ENCODE data around the gene DNM3. TPM values are rescaled to one million over a fixed set of nuclear protein-coding genes. Genes with fewer than 3 reads are reported as not detected.

DNM3 gene
- total RNA-seq, 1 donor from 2014 or later, result 2.1 TPM

DNA sequence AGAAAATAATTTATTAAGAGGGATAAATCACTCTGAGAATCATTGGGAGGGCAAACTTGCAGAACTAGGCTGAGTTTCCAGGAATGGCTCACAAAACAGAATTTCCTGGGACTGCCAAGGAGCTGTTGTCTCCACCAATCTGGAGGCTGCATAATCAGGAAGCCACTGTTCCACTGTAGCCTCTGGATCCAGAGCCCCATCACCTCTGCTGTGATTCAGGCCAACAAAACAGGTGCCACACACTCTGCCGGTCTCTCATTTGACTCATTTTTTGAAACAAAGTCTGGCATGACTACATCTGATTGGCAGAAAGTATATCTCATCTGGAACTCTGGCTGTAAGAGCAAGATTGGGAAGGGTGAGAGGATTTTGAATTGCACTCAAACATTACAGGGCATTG is 400.2 kb downstream of the DNM3 start:
- Mint-ChIP-seq H3K4me1 (no peaks in the 10 kb centered on the region), H3K27ac (no peak overlapping the region), H3K36me3 (ENCODE audit: low read depth) (no peaks in the 10 kb centered on the region), H3K4me3 (no peak overlapping the region), H3K9me3 (no peaks in the 10 kb centered on the region), H3K27me3 (no peaks in the 10 kb centered on the region)
- intact Hi-C loops (cut with micrococcal nuclease), result no loop called here
- ATAC-seq (ENCODE audit: low read depth) (no peak), DNase-seq (no peak)
- ChIA-PET CTCF (no interaction called here), POLR2A (no interaction called here)
- TF ChIP-seq, protein P1, sequence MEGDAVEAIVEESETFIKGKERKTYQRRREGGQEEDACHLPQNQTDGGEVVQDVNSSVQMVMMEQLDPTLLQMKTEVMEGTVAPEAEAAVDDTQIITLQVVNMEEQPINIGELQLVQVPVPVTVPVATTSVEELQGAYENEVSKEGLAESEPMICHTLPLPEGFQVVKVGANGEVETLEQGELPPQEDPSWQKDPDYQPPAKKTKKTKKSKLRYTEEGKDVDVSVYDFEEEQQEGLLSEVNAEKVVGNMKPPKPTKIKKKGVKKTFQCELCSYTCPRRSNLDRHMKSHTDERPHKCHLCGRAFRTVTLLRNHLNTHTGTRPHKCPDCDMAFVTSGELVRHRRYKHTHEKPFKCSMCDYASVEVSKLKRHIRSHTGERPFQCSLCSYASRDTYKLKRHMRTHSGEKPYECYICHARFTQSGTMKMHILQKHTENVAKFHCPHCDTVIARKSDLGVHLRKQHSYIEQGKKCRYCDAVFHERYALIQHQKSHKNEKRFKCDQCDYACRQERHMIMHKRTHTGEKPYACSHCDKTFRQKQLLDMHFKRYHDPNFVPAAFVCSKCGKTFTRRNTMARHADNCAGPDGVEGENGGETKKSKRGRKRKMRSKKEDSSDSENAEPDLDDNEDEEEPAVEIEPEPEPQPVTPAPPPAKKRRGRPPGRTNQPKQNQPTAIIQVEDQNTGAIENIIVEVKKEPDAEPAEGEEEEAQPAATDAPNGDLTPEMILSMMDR (IDR thresholded peaks at IDR 0.05), result no peak

DNA sequence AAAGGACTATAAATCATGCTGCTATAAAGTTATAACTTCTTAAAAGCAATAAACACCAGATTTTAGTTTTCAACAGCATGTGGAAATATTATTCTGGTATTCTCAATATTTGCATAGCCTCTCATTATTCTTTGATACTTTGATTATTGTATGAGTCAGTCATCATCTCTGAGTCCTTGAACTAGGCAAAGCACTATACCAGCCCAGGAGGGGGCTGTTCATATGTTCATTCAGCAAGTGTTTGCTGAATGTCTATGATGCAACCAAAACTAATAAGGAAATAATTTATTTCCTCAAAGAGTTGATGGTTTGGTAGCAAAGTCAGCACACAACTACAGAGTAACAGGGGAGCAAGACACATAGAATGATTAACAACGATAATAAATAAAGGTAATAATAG is 403.6 kb downstream of the DNM3 start:
- POLR2A ChIA-PET, result no interaction called here
- no peaks in the 10 kb centered on the region for H3K36me3 Mint-ChIP-seq (ENCODE audit: low read depth)
- H3K27me3 Mint-ChIP-seq, result no peaks in the 10 kb centered on the region
- no peak for ATAC-seq (ENCODE audit: low read depth)
- TF ChIP-seq, protein P1 (IDR thresholded peaks at IDR 0.05), result no peak
- intact Hi-C loops (cut with micrococcal nuclease), result no loop called here
- H3K4me3 Mint-ChIP-seq, result no peak overlapping the region
- no peaks in the 10 kb centered on the region for H3K4me1 Mint-ChIP-seq
- CTCF ChIA-PET, result no interaction called here
- H3K27ac Mint-ChIP-seq, result no peak overlapping the region
- no peak for DNase-seq
- H3K9me3 Mint-ChIP-seq, result no peaks in the 10 kb centered on the region

DNA sequence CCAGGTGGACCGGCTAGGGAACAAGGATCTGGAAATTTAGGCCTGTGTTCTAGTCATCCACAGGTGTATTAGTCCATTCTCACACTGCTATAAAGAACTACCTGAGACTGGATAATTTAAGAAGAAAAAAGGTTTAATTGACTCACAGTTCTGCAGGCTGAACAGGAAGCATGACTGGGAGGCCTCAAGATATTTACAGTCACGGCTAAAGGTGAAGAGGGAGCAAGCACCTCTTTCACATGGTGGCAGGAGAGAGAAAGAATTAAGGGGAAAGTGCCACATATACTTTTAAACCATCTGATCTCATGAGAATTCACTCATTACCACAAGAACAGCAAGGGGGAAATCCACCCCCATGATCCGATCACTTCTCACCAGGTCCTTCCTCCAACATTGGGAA is 404.5 kb downstream of the DNM3 start:
- no peak overlapping the region for H3K4me3 Mint-ChIP-seq
- ChIA-PET POLR2A (no interaction called here), CTCF (no interaction called here)
- H3K27me3 Mint-ChIP-seq, result no peaks in the 10 kb centered on the region
- H3K4me1 Mint-ChIP-seq, result no peaks in the 10 kb centered on the region
- TF ChIP-seq, protein P1 (IDR thresholded peaks at IDR 0.05), result no peak
- H3K9me3 Mint-ChIP-seq, result no peaks in the 10 kb centered on the region
- intact Hi-C loops (cut with micrococcal nuclease), result no loop called here
- DNase-seq (no peak), ATAC-seq (ENCODE audit: low read depth) (no peak)
- H3K36me3 Mint-ChIP-seq (ENCODE audit: low read depth), result no peaks in the 10 kb centered on the region
- no peak overlapping the region for H3K27ac Mint-ChIP-seq

DNA sequence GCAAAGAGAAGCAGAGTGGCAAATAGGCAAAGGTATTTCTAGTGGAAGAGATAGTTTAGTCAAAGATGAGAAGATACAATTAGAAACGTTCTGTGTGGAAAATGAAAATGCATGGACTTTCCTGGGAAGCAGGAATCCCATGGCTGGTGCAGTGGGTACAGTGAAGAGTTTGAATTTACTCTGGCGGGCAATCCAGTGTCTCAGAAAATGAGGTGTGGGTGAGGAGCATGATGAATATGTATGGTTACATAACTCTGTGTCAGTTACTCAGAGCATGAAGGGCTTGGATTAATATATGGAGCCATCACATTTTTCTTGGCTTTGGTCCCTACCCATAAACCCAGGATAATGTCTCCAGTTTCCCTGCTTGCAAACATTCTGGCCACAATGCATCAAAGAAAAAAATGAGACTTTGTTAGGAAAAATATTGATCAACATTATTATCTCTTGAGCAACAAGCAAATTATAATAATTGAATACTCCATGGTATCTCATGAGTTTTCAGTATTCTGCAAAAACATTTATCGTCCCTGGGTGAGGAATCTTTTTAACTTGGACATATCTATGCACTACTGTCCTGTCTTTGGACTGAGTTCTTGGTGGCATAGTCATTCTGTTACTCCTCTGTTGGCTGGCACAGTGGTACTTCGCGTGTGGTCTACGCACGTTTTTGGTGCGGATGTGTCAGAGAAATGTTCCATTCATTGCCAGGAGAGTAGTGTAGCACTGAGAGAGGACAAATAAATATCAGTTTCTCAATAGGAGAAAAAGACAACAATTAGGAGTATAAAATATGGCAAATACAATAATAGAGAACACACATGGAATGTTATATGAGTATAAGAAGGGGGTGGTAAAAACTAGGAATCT is 405.5 kb downstream of the DNM3 start:
- Mint-ChIP-seq H3K36me3 (ENCODE audit: low read depth) (no peaks in the 10 kb centered on the region), H3K27me3 (no peaks in the 10 kb centered on the region), H3K9me3 (no peaks in the 10 kb centered on the region), H3K27ac (no peak overlapping the region), H3K4me3 (no peak overlapping the region), H3K4me1 (no peaks in the 10 kb centered on the region)
- no peak for ATAC-seq (ENCODE audit: low read depth)
- POLR2A ChIA-PET, result no interaction called here
- intact Hi-C loops (cut with micrococcal nuclease), result no loop called here
- DNase-seq, result no peak
- CTCF ChIA-PET, result no interaction called here
- TF ChIP-seq, protein P1 (IDR thresholded peaks at IDR 0.05), result no peak

DNA sequence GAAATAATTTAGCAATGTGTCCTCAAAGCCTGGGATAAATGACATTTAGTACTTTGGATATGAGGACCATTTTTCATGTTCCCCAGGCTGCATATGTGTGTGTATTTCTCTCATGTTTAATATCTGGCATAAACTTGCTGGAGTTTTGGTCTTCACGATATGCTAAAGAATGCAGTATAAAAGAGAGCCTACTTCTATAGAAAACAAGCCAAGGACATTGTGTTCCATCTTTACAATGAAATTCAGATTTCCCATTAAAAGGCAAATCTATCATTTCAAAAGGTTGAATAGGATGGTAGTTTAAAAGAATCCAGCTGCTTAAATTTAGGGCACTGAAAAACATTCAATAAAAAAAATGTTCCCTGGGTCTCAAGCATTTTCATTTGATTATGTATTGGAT is 410.2 kb downstream of the DNM3 start:
- TF ChIP-seq, protein P1 (IDR thresholded peaks at IDR 0.05), result no peak
- intact Hi-C loops (cut with micrococcal nuclease), result no loop called here
- ATAC-seq (ENCODE audit: low read depth) (no peak), DNase-seq (no peak)
- ChIA-PET POLR2A (no interaction called here), CTCF (no interaction called here)
- Mint-ChIP-seq H3K36me3 (ENCODE audit: low read depth) (no peaks in the 10 kb centered on the region), H3K4me3 (no peak overlapping the region), H3K27me3 (no peaks in the 10 kb centered on the region), H3K27ac (no peak overlapping the region), H3K9me3 (no peaks in the 10 kb centered on the region), H3K4me1 (peaks cover 17% of the 10 kb centered on the region)
